GM20431 (cell line): Measurements from ENCODE around the gene MYO15A.

Source experiments
- in situ Hi-C: fragments of 300-500 bp; cut with MseI, MboI; formaldehyde crosslinking; loops from one replicate; pipeline ENCODE4 v1.15.0; 2020; ENCODE audit warnings: low sequenced_read_pairs; ENCODE audit not compliant: unreplicated experiment

MYO15A gene

GRCh38 chr17:18182110-18182977, 73.8 kb downstream of the MYO15A start:
- in situ Hi-C loops: no loop called here

- in situ Hi-C loops: no loop called here
Observed at GRCh38 chr17:18182978-18183333, 74.4 kb downstream of the MYO15A start.

DNA sequence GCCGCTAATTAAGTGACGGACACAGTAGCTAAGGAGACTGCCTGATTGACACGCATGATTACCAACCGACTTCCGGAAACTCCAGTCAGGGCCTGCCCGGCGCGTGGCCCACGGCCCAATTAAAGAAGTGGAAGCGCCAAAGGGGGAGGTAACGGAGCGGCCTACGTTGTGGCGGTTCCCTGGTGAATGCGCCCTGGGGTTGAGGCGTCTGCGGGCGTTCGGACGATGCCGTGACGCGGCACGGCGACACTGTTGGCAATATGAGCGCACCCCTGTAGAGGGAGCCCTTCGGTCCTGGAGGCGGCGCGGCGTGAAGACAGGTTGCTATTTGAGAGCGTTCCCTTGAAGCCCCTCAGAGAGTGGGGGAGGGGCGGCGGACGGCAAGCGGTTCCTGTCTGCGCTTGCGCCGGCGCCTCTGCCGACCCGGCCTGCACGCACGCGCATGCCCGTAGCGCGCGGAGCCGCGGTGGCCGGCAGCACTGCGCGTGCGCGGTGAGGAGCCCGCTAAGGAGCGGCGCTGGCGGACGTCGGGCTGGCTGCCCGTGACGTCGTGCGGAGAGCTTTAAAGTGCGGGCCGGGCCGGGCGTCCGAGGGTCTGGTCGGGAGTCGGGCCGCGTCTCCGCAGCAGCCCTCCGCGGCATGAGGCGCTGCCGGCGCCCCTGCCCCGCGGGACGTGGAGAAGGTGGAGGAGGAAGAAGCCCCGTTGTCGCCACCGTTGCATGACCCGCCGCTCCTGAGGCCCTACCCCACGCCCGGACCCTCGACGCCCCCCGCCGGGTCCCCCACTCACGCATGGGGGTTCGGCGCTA, 75.0 kb downstream of the MYO15A start, which contains the start of gene ALKBH5:
ALKBH5 (plus strand) TSS at position 495 of the 809 bp plus-strand sequence. CDS start 416 bp downstream, outside the sequence.
- in situ Hi-C loops: no loop called here

GRCh38 chr17:18184143-18185031, 75.8 kb downstream of the MYO15A start:
- in situ Hi-C loops: no loop called here

DNA sequence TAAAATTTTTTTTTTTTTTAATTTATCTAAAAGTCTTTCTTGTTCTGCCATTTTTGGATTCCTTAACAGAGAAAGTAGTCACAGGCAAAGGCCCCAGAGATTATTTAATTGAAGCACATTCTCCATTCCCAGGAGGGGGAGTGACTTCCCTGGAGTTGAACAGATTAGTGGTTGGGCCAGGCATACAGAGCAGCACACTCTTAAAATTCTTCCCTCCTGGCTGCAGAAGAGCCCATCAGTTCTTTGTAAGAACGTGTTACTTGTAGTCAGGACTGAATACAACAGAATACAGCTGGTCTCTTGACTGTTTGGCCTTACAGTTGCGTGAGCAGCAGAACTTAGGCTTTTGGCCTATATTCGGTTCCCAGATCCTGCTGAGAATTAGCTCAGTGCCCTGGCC, 76.8 kb downstream of the MYO15A start:
- in situ Hi-C loops: no loop called here

DNA sequence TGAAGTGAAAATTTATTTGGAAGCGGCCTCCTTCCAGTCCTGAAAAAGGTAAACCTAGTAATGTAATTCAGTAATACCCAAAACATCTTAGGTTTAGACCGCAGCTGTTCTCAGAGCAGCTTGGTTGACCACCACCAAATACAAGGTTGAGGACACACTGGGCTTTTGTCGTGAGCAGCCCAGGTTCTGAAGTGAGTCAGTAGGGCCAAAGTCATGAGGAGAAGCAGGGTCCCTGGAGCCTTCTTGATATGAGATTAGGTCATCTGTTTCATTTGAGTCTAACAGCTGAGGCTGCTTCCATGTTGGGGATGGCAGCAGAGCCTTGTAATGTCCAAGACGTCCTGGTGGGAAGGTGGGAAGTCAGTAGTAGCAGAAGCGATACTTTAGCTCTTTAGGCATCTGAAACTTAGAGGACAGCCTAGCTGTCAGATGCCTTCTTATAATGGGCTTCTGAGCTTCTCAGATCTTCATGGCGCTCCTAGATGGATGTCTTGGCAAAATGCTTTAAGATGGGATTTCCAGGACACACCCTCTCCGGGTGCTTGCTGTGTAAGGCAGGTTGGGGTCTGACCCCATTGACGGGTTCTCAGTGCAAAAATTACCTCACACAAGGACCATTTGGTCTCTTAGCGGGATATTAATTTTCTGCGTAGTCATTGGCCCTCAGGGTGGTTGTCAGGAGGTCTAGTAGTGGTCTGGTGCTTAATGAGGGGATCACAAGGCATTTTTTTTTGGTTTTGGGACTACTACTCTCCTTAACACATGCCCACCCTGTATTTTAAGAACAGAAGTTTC, 77.5 kb downstream of the MYO15A start:
- in situ Hi-C loops: no loop called here

- in situ Hi-C loops: no loop called here
Observed at GRCh38 chr17:18186627-18186982, 78.0 kb downstream of the MYO15A start.

DNA sequence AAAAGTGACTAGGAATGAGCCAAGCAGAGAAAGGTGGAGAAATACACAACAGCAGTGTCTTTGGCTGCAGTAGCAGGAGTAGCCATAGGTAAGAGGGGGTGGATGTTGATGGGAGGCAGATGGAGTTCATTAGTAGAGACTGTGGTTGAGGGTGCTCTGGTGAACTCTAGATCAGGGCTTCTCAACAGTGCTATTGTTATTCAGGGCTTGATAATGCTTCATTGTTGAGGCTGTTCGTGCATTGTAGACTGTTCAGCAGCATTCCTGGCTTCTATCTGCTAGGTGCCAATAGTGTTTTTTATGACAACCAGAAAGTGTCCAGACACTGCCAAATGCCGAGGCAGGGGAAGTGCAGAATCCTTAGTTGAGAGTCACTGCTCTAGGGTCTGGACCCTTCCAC, 78.7 kb downstream of the MYO15A start:
- in situ Hi-C loops: no loop called here

- in situ Hi-C loops: no loop called here
Observed at GRCh38 chr17:18187821-18188761, 79.5 kb downstream of the MYO15A start.

DNA sequence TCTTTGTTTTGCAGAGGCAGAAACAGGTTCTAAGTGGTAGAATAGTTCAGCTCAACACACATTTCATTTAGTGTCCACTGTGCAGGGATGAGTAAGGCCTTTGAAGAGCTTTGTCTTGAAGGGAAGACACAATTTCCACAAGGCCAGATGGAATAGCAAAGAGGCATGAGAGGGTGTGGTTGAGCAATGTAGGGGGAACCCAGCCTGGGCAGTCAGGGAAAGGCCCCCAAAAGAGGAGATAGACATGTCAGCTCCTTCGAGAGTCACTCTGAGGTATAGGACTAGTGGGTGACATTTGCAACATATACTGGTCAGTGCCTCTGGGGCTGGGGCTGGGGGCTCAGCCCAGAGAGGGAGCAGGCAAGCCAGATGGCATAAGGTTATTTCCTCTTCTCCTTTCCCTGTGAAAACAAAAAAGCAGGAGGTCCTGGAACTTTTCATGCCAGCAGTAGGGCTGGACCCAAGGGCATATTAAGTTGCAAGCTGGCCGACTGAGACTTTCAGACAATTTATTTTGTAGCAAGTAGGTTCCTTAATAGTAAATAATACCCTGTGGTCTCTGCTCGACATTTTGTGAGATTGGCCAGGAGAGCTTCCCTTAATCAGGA, 82.2 kb downstream of the MYO15A start:
- in situ Hi-C loops: no loop called here

DNA sequence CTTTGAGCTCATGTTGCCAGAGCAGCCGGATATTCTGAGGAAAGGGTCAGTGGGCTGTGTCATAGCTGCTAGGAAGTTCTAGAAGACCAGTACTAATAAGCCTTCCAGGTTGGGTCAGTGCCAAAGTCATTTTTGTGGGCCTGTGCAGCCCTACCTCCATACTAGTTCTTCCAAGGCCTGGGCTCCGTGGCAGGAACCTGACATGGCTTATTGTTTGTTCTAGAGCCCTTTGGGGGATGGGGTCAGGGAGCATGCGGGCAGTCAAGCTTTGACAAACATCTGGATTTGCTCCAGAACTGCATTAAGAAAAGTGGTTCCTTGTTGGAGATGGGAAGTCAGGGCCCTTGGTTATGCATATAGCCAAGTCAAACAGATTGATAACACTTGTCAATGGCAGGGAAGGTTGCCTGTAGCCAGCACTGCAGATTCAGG, 82.7 kb downstream of the MYO15A start:
- in situ Hi-C loops: no loop called here

DNA sequence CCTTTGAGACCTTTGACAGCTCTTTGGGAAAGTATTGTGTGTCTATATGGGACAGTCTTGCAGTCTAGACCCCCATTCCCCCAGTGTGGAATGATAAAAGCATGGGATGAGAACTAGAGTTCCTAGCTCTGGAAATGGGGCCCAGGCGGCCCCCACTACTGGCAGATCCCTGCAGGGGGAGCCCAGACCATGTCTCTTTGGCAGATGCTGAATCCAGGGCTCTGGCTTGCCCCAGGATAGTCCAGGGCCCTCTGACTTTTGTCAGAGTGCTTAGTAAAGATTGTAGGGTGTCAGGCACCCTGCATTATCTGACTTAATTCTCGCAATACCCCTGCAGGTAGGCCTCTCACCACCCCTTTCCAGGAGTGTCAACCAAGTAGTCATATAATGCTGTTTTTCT, 83.4 kb downstream of the MYO15A start:
- in situ Hi-C loops: no loop called here

DNA sequence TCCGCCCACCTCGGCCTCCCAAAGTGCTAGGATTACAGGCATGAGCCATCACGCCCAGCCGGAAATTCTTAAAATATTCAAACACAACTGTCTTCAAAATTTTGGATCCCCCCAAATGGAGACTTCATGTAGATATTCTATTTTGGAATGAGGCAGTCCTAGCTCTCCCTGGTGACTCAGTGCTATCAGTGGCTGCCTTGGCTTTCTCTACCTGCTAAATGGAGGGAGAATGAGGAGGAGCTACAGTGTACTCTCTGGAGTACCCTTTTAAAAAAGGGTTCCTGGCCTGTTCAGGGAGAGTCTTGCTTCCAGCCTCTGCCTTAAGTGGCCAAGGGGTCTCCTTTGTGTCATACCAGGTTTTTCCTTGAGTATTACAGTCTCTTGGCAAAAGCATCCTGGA, 85.8 kb downstream of the MYO15A start:
- in situ Hi-C loops: no loop called here

GRCh38 chr17:18194804-18195203, 86.2 kb downstream of the MYO15A start:
- in situ Hi-C loops: no loop called here

- in situ Hi-C loops: no loop called here
Observed at GRCh38 chr17:18195246-18195645, 86.7 kb downstream of the MYO15A start.

GRCh38 chr17:18197535-18198194, 89.1 kb downstream of the MYO15A start:
- in situ Hi-C loops: no loop called here

GRCh38 chr17:18198530-18198929, 90.0 kb downstream of the MYO15A start:
- in situ Hi-C loops: no loop called here

DNA sequence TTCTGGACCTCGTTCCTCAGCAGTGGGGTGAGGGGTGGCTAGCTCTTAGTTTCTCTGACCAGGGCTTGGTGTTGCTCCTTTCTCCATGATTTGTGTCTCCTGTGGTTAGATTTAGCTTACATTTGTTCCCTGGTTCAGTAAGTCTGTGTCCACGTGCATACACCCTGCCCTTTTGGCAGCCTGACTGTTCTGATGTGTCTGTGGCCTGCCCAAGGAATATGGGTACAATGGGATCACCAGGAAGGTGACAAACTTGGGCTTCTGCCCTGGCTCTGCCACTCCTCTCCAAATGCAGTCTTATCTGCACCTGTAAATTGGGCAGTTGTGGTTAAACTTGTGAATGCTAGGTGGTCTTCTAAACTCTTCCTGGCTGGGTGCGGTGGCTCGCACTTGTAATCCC, 92.6 kb downstream of the MYO15A start:
- in situ Hi-C loops: no loop called here
